SK-N-SH (cell line): Measurements from ENCODE around the gene HEXIM1. TPM values are rescaled to one million over a fixed set of nuclear protein-coding genes. Genes with fewer than 3 reads are reported as not detected.

Experiments used
- CTCF ChIA-PET: fragments of 300-600, 350-600 bp; formaldehyde crosslinking; extraction: SDS; loops from one replicate; lab custom pipeline; 2021; lab: Yijun Ruan, JAX
- POLR2A ChIA-PET: fragments of 350-600 bp; sonication (Branson Sonifier 250); formaldehyde crosslinking; extraction: SDS; loops from one replicate; lab custom pipeline; 2020; ENCODE audit warnings: antibody characterized with exemption, inconsistent platforms; lab: Yijun Ruan, JAX
- DNase-seq: peaks from one replicate; pipeline ENCODE4 v3.0.0; 2012
- H2AFZ ChIP-seq: fragments of 200-600 bp; sonication (generic); 2 replicates; pipeline ENCODE4 v1.8.1; 2016; ENCODE audit warnings: antibody characterized with exemption, mild to moderate bottlenecking, low read depth
- H3F3A ChIP-seq: fragments of 200-600 bp; sonication (generic); replicated peaks from 2 replicates; pipeline ENCODE3; 2016; ENCODE audit warnings: antibody characterized with exemption, mild to moderate bottlenecking; ENCODE audit not compliant: insufficient read depth
- H3K27ac ChIP-seq, 2 experiments: fragments of 200-500 bp in 1 of 2; fragments of 200-600 bp in 1 of 2; sonication (Bioruptor generic) in 1 of 2; sonication (generic), shearing (Covaris generic) in 1 of 2; 2 replicates each; pipeline versions ENCODE4 v1.5.1 to v1.6.1; 2014 to 2016; ENCODE audit warnings: low read depth in 2 of 2, inconsistent platforms in 1 of 2, low read length in 1 of 2, mild to moderate bottlenecking in 1 of 2, mixed read lengths in 1 of 2
- H3K27me3 ChIP-seq: fragments of 200-600 bp; sonication (generic), shearing (Covaris generic); 2 replicates; pipeline ENCODE4 v1.6.1; 2016; ENCODE audit warnings: mixed run types; ENCODE audit not compliant: insufficient read depth
- H3K36me3 ChIP-seq, 2 experiments: fragments of 200-500 bp in 1 of 2; fragments of 200-600 bp in 1 of 2; sonication (Bioruptor generic) in 1 of 2; sonication (generic) in 1 of 2; replicated peaks in 1 of 2; 2 replicates each; pipeline versions ENCODE3 to v1.5.1; 2014 to 2016; ENCODE audit warnings: low read length in 1 of 2, mild to moderate bottlenecking in 1 of 2; ENCODE audit not compliant: insufficient read depth in 2 of 2, control insufficient read depth in 1 of 2
- H3K4me1 ChIP-seq, 2 experiments: fragments of 200-500 bp in 1 of 2; fragments of 200-600 bp in 1 of 2; sonication (Bioruptor generic) in 1 of 2; sonication (generic), shearing (Covaris generic) in 1 of 2; 2 replicates each; pipeline versions ENCODE4 v1.5.1 to v1.6.1; 2014 to 2016; ENCODE audit warnings: low read depth in 1 of 2, low read length in 1 of 2, mixed run types in 1 of 2; ENCODE audit not compliant: insufficient read depth in 2 of 2, control insufficient read depth in 1 of 2
- H3K4me2 ChIP-seq: fragments of 200-600 bp; sonication (generic), shearing (Covaris generic); 2 replicates; pipeline ENCODE4 v1.6.1; 2017; ENCODE audit warnings: mixed run types
- H3K4me3 ChIP-seq, 2 experiments: fragments of 200-500 bp in 1 of 2; fragments of 200-600 bp in 1 of 2; sonication (Bioruptor generic) in 1 of 2; sonication (generic), shearing (Covaris generic) in 1 of 2; 2 replicates each; pipeline versions ENCODE4 v1.5.1 to v1.8.1; 2014 to 2016; ENCODE audit warnings: low read depth in 2 of 2, inconsistent platforms in 1 of 2, low read length in 1 of 2, mild to moderate bottlenecking in 1 of 2, mixed read lengths in 1 of 2, moderate library complexity in 1 of 2
- H3K79me2 ChIP-seq: fragments of 200-600 bp; sonication (generic); 2 replicates; pipeline ENCODE4 v1.8.1; 2017; ENCODE audit warnings: mild to moderate bottlenecking; ENCODE audit not compliant: insufficient read depth
- H3K9ac ChIP-seq: fragments of 200-600 bp; sonication (generic); 2 replicates; pipeline ENCODE4 v1.6.1; 2017; ENCODE audit warnings: mixed run types
- H3K9me2 ChIP-seq: fragments of 200-600 bp; sonication (generic); 2 replicates; pipeline ENCODE4 v1.6.1; 2017; ENCODE audit warnings: mixed run types
- H3K9me3 ChIP-seq: fragments of 200-600 bp; sonication (generic); 2 replicates; pipeline ENCODE4 v1.6.1; 2017; ENCODE audit warnings: mixed run types, mild to moderate bottlenecking, moderate library complexity
- H4K20me1 ChIP-seq: fragments of 200-600 bp; sonication (generic); 2 replicates; pipeline ENCODE4 v1.6.1; 2017; ENCODE audit warnings: mild to moderate bottlenecking, mixed run types; ENCODE audit not compliant: insufficient read depth
- CHD2 ChIP-seq: fragments of 150-350 bp; IDR thresholded peaks from 2 replicates; pipeline ENCODE4 v1.6.1; 2018; ENCODE audit warnings: low read length; ENCODE audit not compliant: partially characterized antibody
- CTCF ChIP-seq: fragments of 200-600 bp; sonication (generic); IDR thresholded peaks from 2 replicates; pipeline ENCODE4 v1.6.1; 2017; ENCODE audit warnings: antibody characterized with exemption, mild to moderate bottlenecking, moderate library complexity
- EP300 ChIP-seq, 2 experiments: IDR thresholded peaks; 2 replicates each; pipeline versions ENCODE4 v1.4.0 to v1.6.1; 2012; ENCODE audit warnings: borderline replicate concordance in 1 of 2, low read depth in 1 of 2, low read length in 1 of 2
- EZH2phosphoT487 ChIP-seq: fragments of 200-600 bp; sonication (generic); IDR thresholded peaks from 2 replicates; pipeline ENCODE4 v1.6.1; 2017; ENCODE audit warnings: low read depth, mixed run types, mild to moderate bottlenecking, antibody characterized with exemption, moderate library complexity, borderline replicate concordance
- REST ChIP-seq: IDR thresholded peaks from 2 replicates; pipeline ENCODE4 v1.6.1; 2012; ENCODE audit warnings: mild to moderate bottlenecking, low read depth, low read length, moderate library complexity
- TAF1 ChIP-seq: IDR thresholded peaks from 2 replicates; pipeline ENCODE4 v1.6.1; 2012; ENCODE audit warnings: low read depth, mild to moderate bottlenecking, low read length, moderate library complexity, borderline replicate concordance
- YY1 ChIP-seq: IDR thresholded peaks from 2 replicates; pipeline ENCODE4 v1.4.0; 2012; ENCODE audit warnings: low read depth, mild to moderate bottlenecking
- WGBS: methylation state at CpG from one replicate; pipeline ENCODE4 v1.1.6; 2017; ENCODE audit warnings: low lambda C conversion rate; 5-methylcytosine and 5-hydroxymethylcytosine counted together
- polyA plus RNA-seq, 3 experiments: library from polyadenylated mRNA; depleted of rRNA; stranded (reverse); fragments of >200 nt; gene quantifications; 2 replicates each; pipeline ENCODE4 v1.2.3, GENCODE V29; 2012
- TF ChIP-seq, protein P1 (sequence below): IDR thresholded peaks from 2 replicates; pipeline ENCODE4; 2012
- TF ChIP-seq, protein P2 (sequence below): fragments of 150-350 bp; IDR thresholded peaks from 2 replicates; pipeline ENCODE4 v1.6.1; 2017; ENCODE audit warnings: antibody characterized with exemption, low read length, low read depth, borderline replicate concordance

Gene HEXIM1
- polyA plus RNA-seq, 1 of the 3 experiments (the other 2 are of a cell fraction): 20.7 TPM

DNA sequence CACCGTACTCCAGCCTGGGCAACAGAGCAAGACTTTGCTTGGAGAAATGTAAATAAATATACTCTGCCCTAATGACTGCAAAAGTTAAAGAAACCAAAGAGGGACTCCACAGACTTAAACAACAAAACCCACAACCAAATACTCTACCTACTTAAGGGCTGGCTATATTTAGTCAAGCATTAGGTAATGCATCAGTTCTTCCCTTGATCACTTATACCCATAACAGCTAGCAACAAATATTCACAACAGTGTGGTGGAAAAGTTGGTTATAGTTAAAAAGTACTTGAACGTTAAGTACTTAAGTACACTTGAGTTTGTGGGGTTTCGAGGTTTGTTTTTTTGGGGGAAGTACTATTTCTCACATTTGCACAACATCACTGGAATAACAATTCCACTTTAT is 8.0 kb downstream of the HEXIM1 start:
- Histone ChIP-seq H3K27ac (no peak overlapping the region; a peak in 1 of 4 replicates), H3K27me3 (no peaks in the 10 kb centered on the region), H3K9ac (no peak overlapping the region), H2AFZ (no peak overlapping the region), H3F3A (peaks cover 45% of the 10 kb centered on the region)
- POLR2A ChIA-PET: interaction anchor here (0.5 kb wide), 1 partner anchor 718 kb away, joined by 3 read pairs; no protein-coding TSS in a partner anchor
- WGBS: 95% methylated on average over 3 of the region's 3 CpGs
- no peak for DNase-seq
- TF ChIP-seq EP300 (IDR thresholded peaks at IDR 0.05; ENCODE audit: borderline replicate concordance in 1 of 2, low read depth in 1 of 2, low read length in 1 of 2) (no peak), EZH2phosphoT487 (no peak), CTCF (no peak), REST (no peak), YY1 (no peak), TAF1 (no peak), CHD2 (no peak)
- TF ChIP-seq, protein P1, sequence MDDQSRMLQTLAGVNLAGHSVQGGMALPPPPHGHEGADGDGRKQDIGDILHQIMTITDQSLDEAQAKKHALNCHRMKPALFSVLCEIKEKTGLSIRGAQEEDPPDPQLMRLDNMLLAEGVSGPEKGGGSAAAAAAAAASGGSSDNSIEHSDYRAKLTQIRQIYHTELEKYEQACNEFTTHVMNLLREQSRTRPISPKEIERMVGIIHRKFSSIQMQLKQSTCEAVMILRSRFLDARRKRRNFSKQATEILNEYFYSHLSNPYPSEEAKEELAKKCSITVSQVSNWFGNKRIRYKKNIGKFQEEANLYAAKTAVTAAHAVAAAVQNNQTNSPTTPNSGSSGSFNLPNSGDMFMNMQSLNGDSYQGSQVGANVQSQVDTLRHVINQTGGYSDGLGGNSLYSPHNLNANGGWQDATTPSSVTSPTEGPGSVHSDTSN: no peak
- TF ChIP-seq, protein P2, sequence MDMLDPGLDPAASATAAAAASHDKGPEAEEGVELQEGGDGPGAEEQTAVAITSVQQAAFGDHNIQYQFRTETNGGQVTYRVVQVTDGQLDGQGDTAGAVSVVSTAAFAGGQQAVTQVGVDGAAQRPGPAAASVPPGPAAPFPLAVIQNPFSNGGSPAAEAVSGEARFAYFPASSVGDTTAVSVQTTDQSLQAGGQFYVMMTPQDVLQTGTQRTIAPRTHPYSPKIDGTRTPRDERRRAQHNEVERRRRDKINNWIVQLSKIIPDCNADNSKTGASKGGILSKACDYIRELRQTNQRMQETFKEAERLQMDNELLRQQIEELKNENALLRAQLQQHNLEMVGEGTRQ: no peak
- TF ChIP-seq, all 33 proteins: peak for 0
- Histone ChIP-seq H3K4me3 (no peak overlapping the region), H3K36me3 (peaks cover 0 to 11% of the 10 kb centered on the region in 2 experiments), H4K20me1 (peaks cover 6% of the 10 kb centered on the region), H3K9me3 (no peaks in the 10 kb centered on the region), H3K4me1 (peaks cover 11 to 15% of the 10 kb centered on the region in 2 experiments; a peak in 3 of 4 replicates), H3K79me2 (peaks cover 99% of the 10 kb centered on the region), H3K4me2 (no peak overlapping the region), H3K9me2 (no peaks in the 10 kb centered on the region)
- CTCF ChIA-PET: interaction anchor here (1.0 to 9.7 kb wide), 6 partner anchors 6 to 80 kb away, joined by 3 to 114 read pairs (median 8); partner anchors contain the start of genes ACBD4 and HEXIM1
